H1 (cell line): ENCODE data around the gene CDV3. TPM values are rescaled to one million over a fixed set of nuclear protein-coding genes. Genes with fewer than 3 reads are reported as not detected.

Source experiments
- CTCF ChIA-PET: fragments of 300-600 bp; sonication (Branson Sonifier 250); formaldehyde crosslinking; loops from one replicate; lab custom pipeline; 2021; ENCODE audit not compliant: partially characterized antibody; lab: Charles Lee
- POLR2A ChIA-PET: fragments of 300-600 bp; sonication (Branson Sonifier 250); formaldehyde crosslinking; loops from one replicate; lab custom pipeline; 2021; ENCODE audit warnings: inconsistent platforms; ENCODE audit not compliant: partially characterized antibody; lab: Charles Lee
- DNase-seq, 2 experiments: peaks; one replicate each; pipeline versions ENCODE4 v3.0.0 to v3.0.0-alpha.2; 2010 to 2022; ENCODE audit warnings: low spot score in 2 of 2, low read depth in 1 of 2, mixed read lengths in 1 of 2
- FAIRE-seq: peaks from 2 replicates; lab custom pipeline; 2011; peaks lifted over from hg19 to GRCh38; lab: Jason Lieb, UNC
- H2AFZ ChIP-seq: 2 replicates; pipeline ENCODE4 v1.8.1; 2012; ENCODE audit warnings: low read length, inconsistent platforms
- H2AK5ac ChIP-seq: 2 replicates; pipeline ENCODE4 v1.6.1; 2013; ENCODE audit warnings: low read depth, low read length
- H2BK120ac ChIP-seq: replicated peaks from 2 replicates; pipeline ENCODE3; 2013; ENCODE audit warnings: low read depth, low read length, inconsistent platforms
- H2BK12ac ChIP-seq: 2 replicates; pipeline ENCODE4 v1.6.1; 2013; ENCODE audit warnings: low read depth, low read length
- H2BK15ac ChIP-seq: 2 replicates; pipeline ENCODE4 v1.6.1; 2013; ENCODE audit warnings: low read length
- H2BK20ac ChIP-seq: 2 replicates; pipeline ENCODE4 v1.6.1; 2013; ENCODE audit warnings: low read length
- H2BK5ac ChIP-seq: 2 replicates; pipeline ENCODE4 v1.6.1; 2013; ENCODE audit warnings: low read depth, low read length
- H3K14ac ChIP-seq: 2 replicates; pipeline ENCODE4 v1.6.1; 2013; ENCODE audit warnings: inconsistent platforms; ENCODE audit not compliant: insufficient read length
- H3K18ac ChIP-seq: 2 replicates; pipeline ENCODE4 v1.6.1; 2013; ENCODE audit warnings: low read length; ENCODE audit errors: extremely low read depth
- H3K23ac ChIP-seq: 2 replicates; pipeline ENCODE4 v1.6.1; 2013; ENCODE audit warnings: inconsistent platforms; ENCODE audit not compliant: insufficient read length
- H3K23me2 ChIP-seq: 2 replicates; pipeline ENCODE4 v1.6.1; 2013; ENCODE audit warnings: low read depth, low read length
- H3K27ac ChIP-seq: 2 replicates; pipeline ENCODE4 v1.6.1; 2011; ENCODE audit warnings: low read depth, low read length, inconsistent platforms
- H3K27me3 ChIP-seq, 4 experiments: replicated peaks in 1 of 4; 1 replicate in 1 of 4; 2 replicates in 3 of 4; pipeline versions ENCODE4 v1.6.1 to v1.8.1; 2011 to 2013; ENCODE audit warnings: low read length in 3 of 4, mild to moderate bottlenecking in 3 of 4, inconsistent platforms in 2 of 4, mixed read lengths in 2 of 4, moderate library complexity in 1 of 4; ENCODE audit not compliant: control insufficient read depth in 3 of 4, insufficient read depth in 3 of 4; ENCODE audit errors: extremely low read depth in 1 of 4
- H3K36me3 ChIP-seq, 4 experiments: 2 replicates each; pipeline versions ENCODE4 v1.6.1 to v1.8.1; 2011 to 2013; ENCODE audit warnings: mild to moderate bottlenecking in 4 of 4, low read length in 3 of 4, moderate library complexity in 2 of 4, control low read depth in 1 of 4, inconsistent platforms in 1 of 4; ENCODE audit not compliant: insufficient read depth in 4 of 4, control insufficient read depth in 2 of 4
- H3K4ac ChIP-seq: replicated peaks from 2 replicates; pipeline ENCODE3; 2013; ENCODE audit warnings: low read length, low read depth, mixed read lengths, inconsistent platforms; ENCODE audit not compliant: insufficient read length
- H3K4me1 ChIP-seq, 4 experiments: replicated peaks in 1 of 4; 1 replicate in 1 of 4; 2 replicates in 3 of 4; pipeline versions ENCODE4 v1.6.1 to v1.8.1; 2011 to 2013; ENCODE audit warnings: low read length in 3 of 4, inconsistent platforms in 2 of 4, mixed read lengths in 1 of 4; ENCODE audit not compliant: insufficient read depth in 4 of 4, control insufficient read depth in 3 of 4
- H3K4me2 ChIP-seq, 2 experiments: 2 replicates each; pipeline versions ENCODE4 v1.6.1 to v1.8.1; 2011 to 2013; ENCODE audit warnings: low read depth in 2 of 2, low read length in 2 of 2, control low read depth in 1 of 2, inconsistent platforms in 1 of 2, mild to moderate bottlenecking in 1 of 2; ENCODE audit not compliant: insufficient read depth in 1 of 2
- H3K4me3 ChIP-seq, 4 experiments: fragments of 200-600, 300-600 bp in 1 of 4; sonication (generic), shearing (Covaris generic), sonication (Bioruptor Twin) in 1 of 4; 2 replicates each; pipeline versions ENCODE4 v1.5.1 to v1.8.1; 2011 to 2016; ENCODE audit warnings: low read length in 4 of 4, low read depth in 3 of 4, control low read depth in 2 of 4, inconsistent platforms in 2 of 4, mild to moderate bottlenecking in 2 of 4, mixed read lengths in 1 of 4, moderate library complexity in 1 of 4; ENCODE audit not compliant: insufficient read depth in 2 of 4; ENCODE audit errors: extremely low read depth in 1 of 4
- H3K56ac ChIP-seq: replicated peaks from 2 replicates; pipeline ENCODE3; 2013; ENCODE audit warnings: low read depth, mild to moderate bottlenecking, mixed read lengths, low read length, inconsistent platforms; ENCODE audit not compliant: insufficient read length
- H3K79me1 ChIP-seq: 2 replicates; pipeline ENCODE4 v1.6.1; 2013; ENCODE audit warnings: low read depth, low read length, control low read depth
- H3K79me2 ChIP-seq, 2 experiments: 2 replicates each; pipeline versions ENCODE4 v1.6.1 to v1.8.1; 2012 to 2013; ENCODE audit warnings: low read length in 2 of 2, mild to moderate bottlenecking in 2 of 2, inconsistent platforms in 1 of 2; ENCODE audit not compliant: insufficient read depth in 2 of 2, control insufficient read depth in 1 of 2
- H3K9ac ChIP-seq, 4 experiments: replicated peaks in 1 of 4; 1 replicate in 1 of 4; 2 replicates in 3 of 4; pipeline versions ENCODE4 v1.6.1 to v1.8.1; 2011 to 2013; ENCODE audit warnings: low read depth in 3 of 4, low read length in 3 of 4, control low read depth in 2 of 4, mild to moderate bottlenecking in 2 of 4, moderate library complexity in 2 of 4, inconsistent platforms in 1 of 4; ENCODE audit errors: extremely low read depth in 1 of 4
- H3K9me3 ChIP-seq, 2 experiments: 2 replicates each; pipeline versions ENCODE4 v1.6.1 to v1.8.1; 2012 to 2013; ENCODE audit warnings: mild to moderate bottlenecking in 2 of 2, moderate library complexity in 2 of 2, control low read depth in 1 of 2, inconsistent platforms in 1 of 2, low read depth in 1 of 2, low read length in 1 of 2, mixed read lengths in 1 of 2; ENCODE audit not compliant: insufficient read depth in 2 of 2
- H4K20me1 ChIP-seq, 2 experiments: replicated peaks in 1 of 2; 2 replicates each; pipeline versions ENCODE3 to v1.8.1; 2011 to 2013; ENCODE audit warnings: inconsistent platforms in 2 of 2, low read length in 2 of 2, mild to moderate bottlenecking in 1 of 2; ENCODE audit not compliant: insufficient read depth in 2 of 2, control insufficient read depth in 1 of 2
- H4K5ac ChIP-seq: 2 replicates; pipeline ENCODE4 v1.6.1; 2013; ENCODE audit warnings: low read length, low read depth, mixed read lengths, inconsistent platforms; ENCODE audit not compliant: insufficient read length
- H4K8ac ChIP-seq: 2 replicates; pipeline ENCODE4 v1.8.0; 2013; ENCODE audit warnings: mild to moderate bottlenecking, moderate library complexity, low read length, inconsistent platforms; ENCODE audit not compliant: insufficient read depth; ENCODE audit errors: extremely low read depth
- H4K91ac ChIP-seq: replicated peaks from 2 replicates; pipeline ENCODE3; 2013; ENCODE audit warnings: low read length, mixed read lengths, inconsistent platforms; ENCODE audit not compliant: insufficient read length
- BCL11A ChIP-seq, 2 experiments: IDR thresholded peaks; one replicate each; pipeline ENCODE4 v1.6.1; 2011; ENCODE audit warnings: low read depth in 2 of 2, low read length in 2 of 2, mild to moderate bottlenecking in 2 of 2
- CTCF ChIP-seq, 3 experiments: IDR thresholded peaks; 1 replicate in 2 of 3; 2 replicates in 1 of 3; pipeline versions ENCODE4 v1.5.1 to v1.6.1; 2011; ENCODE audit warnings: low read length in 3 of 3, mild to moderate bottlenecking in 3 of 3, inconsistent platforms in 2 of 3, low read depth in 1 of 3, moderate library complexity in 1 of 3; ENCODE audit not compliant: insufficient read depth in 1 of 3; ENCODE audit errors: control extremely low read depth in 1 of 3
- KDM4A ChIP-seq: IDR thresholded peaks from one replicate; pipeline ENCODE4 v1.7.1; 2012; ENCODE audit warnings: low read depth, mild to moderate bottlenecking, moderate library complexity, low read length, inconsistent platforms; ENCODE audit not compliant: severe bottlenecking
- POLR2A ChIP-seq, 2 experiments: IDR thresholded peaks; 1 replicate in 1 of 2; 2 replicates in 1 of 2; pipeline ENCODE4 v1.6.1; 2011; ENCODE audit warnings: low read depth in 2 of 2, low read length in 2 of 2, mild to moderate bottlenecking in 2 of 2; ENCODE audit errors: control extremely low read depth in 1 of 2
- RAD21 ChIP-seq, 2 experiments: IDR thresholded peaks in 1 of 2; conservative IDR thresholded peaks in 1 of 2; 2 replicates each; pipeline ENCODE4 v1.6.1; 2011; ENCODE audit warnings: low read depth in 2 of 2, low read length in 2 of 2, improper control_type of control experiment in 1 of 2, inconsistent platforms in 1 of 2, mild to moderate bottlenecking in 1 of 2, moderate library complexity in 1 of 2
- TAF7 ChIP-seq: optimal IDR thresholded peaks from 2 replicates; pipeline ENCODE3; 2011; ENCODE audit warnings: low read depth, mild to moderate bottlenecking, inconsistent platforms, low read length, moderate library complexity, borderline replicate concordance
- USF2 ChIP-seq: IDR thresholded peaks from 2 replicates; pipeline ENCODE4 v1.6.1; 2011; ENCODE audit warnings: low read length, improper control_type of control experiment
- WGBS, 2 experiments: shearing (Covaris generic) in 1 of 2; methylation state at CpG; one replicate each; pipeline versions ENCODE4 v1.1.6 to v1.1.7; 2013 to 2015; ENCODE audit warnings: low lambda C conversion rate in 2 of 2, mixed read lengths in 2 of 2, inconsistent platforms in 1 of 2, low coverage in 1 of 2, missing lambda C conversion rate in 1 of 2; ENCODE audit not compliant: insufficient replicate concordance in 2 of 2, insufficient coverage in 1 of 2, insufficient read length in 1 of 2; ENCODE audit errors: extremely low coverage in 1 of 2, missing lambda C conversion rate in 1 of 2; 5-methylcytosine and 5-hydroxymethylcytosine counted together
- polyA plus RNA-seq, 7 experiments: library from polyadenylated mRNA; depleted of rRNA in 3 of 7; stranded (reverse) in 5 of 7; unstranded in 2 of 7; fragments of >200 nt in 5 of 7; fragments of 200-250 nt in 2 of 7; gene quantifications; 1 replicate in 5 of 7; 2 replicates in 1 of 7; 4 replicates in 1 of 7; pipeline versions ENCODE4 v1.2.1 to v1.2.3, GENCODE V29; 2011 to 2013; ENCODE audit warnings: missing spikeins in 2 of 7, mixed read lengths in 2 of 7
- total RNA-seq: library from RNA; stranded (reverse); fragmentation: NEBNext Ultra II Directional; extraction: Animal tissue kit (Norgen Biotek cat#: 25700); gene quantifications from 2 replicates; pipeline ENCODE4 v1.2.1, GENCODE V29; 2021

The CDV3 gene
- total and polyA plus RNA-seq, 2 of the 8 experiments (the other 6 are each of a cell fraction or from before 2014, with no cell fraction given) = 29.4 to 163 TPM

- ChIA-PET POLR2A (interaction anchor here (0.7 to 3.5 kb wide), 13 partner anchors 10 to 117 kb away, joined by 3 to 13 read pairs (median 4); no protein-coding TSS in a partner anchor), CTCF (interaction anchor here (0.5 to 1.3 kb wide), 7 partner anchors 12 to 853 kb away, joined by 3 to 7 read pairs (median 5); no protein-coding TSS in a partner anchor)
- Histone ChIP-seq H4K91ac (no peak overlapping the region), H2BK120ac (no peak overlapping the region), H2BK5ac (no peak overlapping the region; the same call in 1 of the 2 replicates), H3K4ac (no peak overlapping the region), H2AFZ (no peak overlapping the region), H3K18ac (peak overlapping the region; percentile 79; the same call in 1 of the 2 replicates), H4K5ac (no peak overlapping the region), H3K36me3 (peaks cover 8 to 43% (median 27%) of the 10 kb centered on the region in 4 experiments; a peak in 6 of 8 replicates), H2BK20ac (no peak overlapping the region), H3K23me2 (0 out of 2 replicates have a peak, but pooled peaks cover 5% of the 10 kb centered on the region), H3K14ac (no peak overlapping the region), H3K9ac (peak overlapping the region; percentile 75 to 97 (median 88)), H2BK12ac (no peak overlapping the region), H3K56ac (no peak overlapping the region), H4K20me1 (peaks cover 2 to 12% of the 10 kb centered on the region in 2 experiments), H3K4me2 (peak overlapping the region; percentile 72 to 79), H4K8ac (no peak overlapping the region), H3K23ac (no peak overlapping the region), H3K27ac (peak overlapping the region; percentile 93), H3K79me1 (no peaks in the 10 kb centered on the region; the same call in 1 of the 2 replicates), H3K4me1 (peaks cover 0 to 5% (median 2%) of the 10 kb centered on the region in 4 experiments; a peak in 4 of 7 replicates), H3K9me3 (no peaks in the 10 kb centered on the region), H3K4me3 (peak overlapping the region; percentile 77 to 89 (median 86)), H3K79me2 (peaks cover 21 to 49% of the 10 kb centered on the region in 2 experiments), H3K27me3 (no peaks in the 10 kb centered on the region), H2BK15ac (no peak overlapping the region), H2AK5ac (no peak overlapping the region)
- WGBS, 2 experiments = 0% methylated on average over 29 of the region's 54 CpGs; no CpG with 5 or more reads in 1 of the 2 experiments
- FAIRE-seq = no peak
- DNase-seq = peak in 1 of 2 experiments; percentile 72
- TF ChIP-seq KDM4A (no peak), BCL11A (IDR thresholded peaks at IDR 0.05; ENCODE audit: low read depth in 2 of 2, low read length in 2 of 2) (no peak), RAD21 (IDR thresholded peaks at IDR 0.05 in 1 of 2, conservative IDR thresholded peaks at IDR 0.05 in 1 of 2; ENCODE audit: low read depth in 2 of 2, low read length in 2 of 2) (no peak; a peak in 1 of 4 replicates), CTCF (IDR thresholded peaks at IDR 0.05; ENCODE audit: control extremely low read depth in 1 of 3, insufficient read depth in 1 of 3, low read depth in 1 of 3, low read length in 3 of 3) (0 out of 4 replicates have a peak, but pooled peaks of 1 of the 3 experiments have one; percentile 5), USF2 (peak; percentile 61; the same call in 1 of the 2 replicates), POLR2A (IDR thresholded peaks at IDR 0.05; ENCODE audit: control extremely low read depth in 1 of 2, low read depth in 2 of 2, low read length in 2 of 2) (no peak; a peak in 1 of 3 replicates), TAF7 (no peak)
These were observed 885 bp downstream of the CDV3 start for GRCh38 chr3:133574260-133574881.
